Measurements from ENCODE around the gene ITM2A. TPM values are rescaled to one million over a fixed set of nuclear protein-coding genes. Genes with fewer than 3 reads are reported as not detected.

The ITM2A gene
- total RNA-seq, 1 experiment from 2014 or later = 29.9 TPM

- TF ChIP-seq, protein P1, sequence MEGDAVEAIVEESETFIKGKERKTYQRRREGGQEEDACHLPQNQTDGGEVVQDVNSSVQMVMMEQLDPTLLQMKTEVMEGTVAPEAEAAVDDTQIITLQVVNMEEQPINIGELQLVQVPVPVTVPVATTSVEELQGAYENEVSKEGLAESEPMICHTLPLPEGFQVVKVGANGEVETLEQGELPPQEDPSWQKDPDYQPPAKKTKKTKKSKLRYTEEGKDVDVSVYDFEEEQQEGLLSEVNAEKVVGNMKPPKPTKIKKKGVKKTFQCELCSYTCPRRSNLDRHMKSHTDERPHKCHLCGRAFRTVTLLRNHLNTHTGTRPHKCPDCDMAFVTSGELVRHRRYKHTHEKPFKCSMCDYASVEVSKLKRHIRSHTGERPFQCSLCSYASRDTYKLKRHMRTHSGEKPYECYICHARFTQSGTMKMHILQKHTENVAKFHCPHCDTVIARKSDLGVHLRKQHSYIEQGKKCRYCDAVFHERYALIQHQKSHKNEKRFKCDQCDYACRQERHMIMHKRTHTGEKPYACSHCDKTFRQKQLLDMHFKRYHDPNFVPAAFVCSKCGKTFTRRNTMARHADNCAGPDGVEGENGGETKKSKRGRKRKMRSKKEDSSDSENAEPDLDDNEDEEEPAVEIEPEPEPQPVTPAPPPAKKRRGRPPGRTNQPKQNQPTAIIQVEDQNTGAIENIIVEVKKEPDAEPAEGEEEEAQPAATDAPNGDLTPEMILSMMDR (conservative IDR thresholded peaks at IDR 0.05) = no peak
- Histone ChIP-seq H3K9me3 (ENCODE audit: control insufficient read depth, low read depth, low read length) (peaks cover 5% of the 10 kb centered on the region), H3K4me2 (ENCODE audit: insufficient read depth, insufficient read length, low read length) (no peak overlapping the region), H2AFZ (ENCODE audit: low read length) (no peak overlapping the region), H3T11ph (ENCODE audit: low read length) (no peak overlapping the region), H4K20me1 (ENCODE audit: control insufficient read depth, insufficient read depth, insufficient read length) (no peaks in the 10 kb centered on the region), H3K4ac (ENCODE audit: low read depth, low read length) (no peak overlapping the region), H4K5ac (ENCODE audit: insufficient read length, low read depth, low read length) (no peak overlapping the region), H2BK20ac (ENCODE audit: low read depth, low read length, poor library complexity, severe bottlenecking) (no peak overlapping the region), H3K79me2 (ENCODE audit: insufficient read depth, low read length) (no peaks in the 10 kb centered on the region), H3K27ac (ENCODE audit: insufficient read length, low read depth, low read length) (no peak overlapping the region), H2BK5ac (ENCODE audit: insufficient read length, low read length) (no peak overlapping the region), H2BK15ac (ENCODE audit: low read depth, low read length) (no peak overlapping the region), H4K91ac (ENCODE audit: insufficient read length, low read depth, low read length) (no peak overlapping the region), H3K18ac (ENCODE audit: insufficient read length, low read depth, low read length) (no peak overlapping the region), H2AK5ac (ENCODE audit: insufficient read length, low read length) (no peak overlapping the region), H3K79me1 (ENCODE audit: insufficient read depth, low read depth, low read length, poor library complexity, severe bottlenecking) (no peaks in the 10 kb centered on the region), H2BK120ac (ENCODE audit: low read depth, low read length, poor library complexity, severe bottlenecking) (no peak overlapping the region), H4K8ac (replicated peaks; ENCODE audit: insufficient read length, low read depth, low read length) (no peak overlapping the region), H3K56ac (ENCODE audit: insufficient read length, low read depth, low read length) (no peak overlapping the region), H3K4me1 (ENCODE audit: insufficient read depth, low read length) (no peaks in the 10 kb centered on the region), H3K27me3 (ENCODE audit: insufficient read depth, low read length) (no peaks in the 10 kb centered on the region), H2BK12ac (ENCODE audit: insufficient read length, low read depth, low read length) (no peak overlapping the region), H3K14ac (ENCODE audit: insufficient read depth, low read length) (no peak overlapping the region), H3K23me2 (ENCODE audit: insufficient read length, low read depth, low read length, poor library complexity, severe bottlenecking) (peaks cover 13% of the 10 kb centered on the region), H3K9ac (ENCODE audit: extremely low read depth, insufficient read length, low read length) (no peak overlapping the region), H3K23ac (ENCODE audit: insufficient read length, low read depth, low read length) (no peak overlapping the region)
- Mint-ChIP-seq H3K4me1 (peaks cover 16 to 21% of the 10 kb centered on the region in 2 experiments), H3K36me3 (ENCODE audit: insufficient read depth in 1 of 3, low read depth in 3 of 3) (peaks cover 0 to 3% (median 0%) of the 10 kb centered on the region in 3 experiments; a peak in 2 of 7 replicates), H3K9me3 (peaks cover 50 to 55% of the 10 kb centered on the region in 2 experiments), H3K27me3 (ENCODE audit: low read depth) (no peaks in the 10 kb centered on the region), H3K4me3 (no peak overlapping the region), H3K27ac (no peak overlapping the region)
- no CpG with 5 or more reads among the region's 6 CpGs for WGBS (ENCODE audit: extremely low coverage, insufficient read length, low lambda C conversion rate)
- DNase-seq = no peak
Measured at GRCh38 chrX:79368441-79368840, 1.3 kb upstream of the ITM2A start.

Measured in H9 (cell line).